OCI-LY3 (cell line): ENCODE results near the gene ASB6.

Source experiments
- CTCF ChIP-seq: fragments of 200-600, 300-600 bp; sonication (generic); IDR thresholded peaks from 2 replicates; pipeline ENCODE4 v1.5.1; 2014; ENCODE audit warnings: antibody characterized with exemption, low read length, low read depth
- EZH2phosphoT487 ChIP-seq: fragments of 200-600 bp; shearing (Covaris generic); IDR thresholded peaks from 2 replicates; pipeline ENCODE4 v1.6.1; 2018; ENCODE audit warnings: antibody characterized with exemption, mixed run types, low read depth

- TF ChIP-seq CTCF, result no peak
- no peak for TF ChIP-seq EZH2phosphoT487
These were observed 29.0 kb downstream of the ASB6 start for GRCh38 chr9:129612815-129613519.
